ENCODE data around the gene PICK1.

The PICK1 gene

GRCh38 chr22:38089474-38089851 lies 32.3 kb downstream of the PICK1 start:
- no peak for TF ChIP-seq CTCF (IDR thresholded peaks at IDR 0.05; ENCODE audit: control extremely low read depth, extremely low read depth, low read depth, missing control alignments)
- POLR2A ChIA-PET = no interaction called here
- CTCF ChIA-PET = interaction anchor here (1.1 to 1.3 kb wide), 2 partner anchors 10 to 25 kb away, joined by 4 read pairs; no protein-coding TSS in a partner anchor
- DNase-seq (ENCODE audit: extremely low spot score) = no peak

GRCh38 chr22:38097058-38097457 lies 39.9 kb downstream of the PICK1 start:
- TF ChIP-seq CTCF (IDR thresholded peaks at IDR 0.05; ENCODE audit: control extremely low read depth, extremely low read depth, low read depth, missing control alignments) = no peak
- CTCF ChIA-PET = interaction anchor here (4.2 kb wide), 1 partner anchor 17 kb away, joined by 15 read pairs; no protein-coding TSS in a partner anchor
- no peak for DNase-seq (ENCODE audit: extremely low spot score)
- POLR2A ChIA-PET = no interaction called here

DNA sequence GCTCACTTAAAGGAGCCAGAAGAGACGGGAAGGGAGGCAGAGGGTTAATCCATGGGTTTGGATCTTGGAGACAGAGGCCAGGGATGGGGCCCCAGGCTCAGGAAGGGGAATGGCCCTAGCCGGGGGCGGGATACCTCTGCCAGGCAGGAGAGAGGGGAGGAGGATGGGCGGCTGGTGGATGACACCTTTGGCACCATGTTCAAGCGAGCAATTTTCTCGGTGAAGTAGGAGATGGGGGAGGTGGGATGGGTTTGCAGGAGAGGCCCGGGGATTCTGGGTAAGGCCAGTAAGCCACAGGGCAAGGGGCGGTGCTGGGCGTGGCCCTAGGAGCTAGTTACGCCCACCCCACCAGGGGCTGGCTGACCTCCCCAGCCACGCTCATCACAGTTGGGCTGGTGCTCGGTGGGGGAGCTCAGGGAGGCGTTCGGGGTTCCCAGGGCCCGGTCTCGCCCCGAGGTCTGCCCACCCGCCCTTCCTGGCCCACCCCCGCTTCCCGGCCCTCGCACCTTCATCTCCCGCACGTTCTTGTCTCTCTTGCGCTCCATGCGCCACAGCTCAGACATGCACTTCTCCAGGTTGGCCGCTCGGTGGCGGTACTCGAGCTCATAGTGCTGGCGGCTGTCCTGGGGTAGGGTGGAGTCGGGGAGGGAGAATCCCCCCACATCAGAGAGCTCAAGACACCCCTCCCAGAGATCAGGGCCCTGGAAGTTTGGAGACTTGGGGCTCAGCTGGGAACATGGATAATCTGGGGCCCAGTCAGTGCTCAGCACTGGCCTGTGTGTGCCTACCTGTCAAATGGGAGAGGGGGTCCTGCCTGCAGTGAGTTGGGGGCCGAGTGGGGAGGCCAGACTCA lies 40.6 kb downstream of the PICK1 start:
- DNase-seq (ENCODE audit: extremely low spot score) = no peak
- no peak for TF ChIP-seq CTCF (IDR thresholded peaks at IDR 0.05; ENCODE audit: control extremely low read depth, extremely low read depth, low read depth, missing control alignments)
- ChIA-PET POLR2A (no interaction called here), CTCF (interaction anchor here (1.0 to 4.2 kb wide), 5 partner anchors 10 to 46 kb away, joined by 3 to 20 read pairs (median 6); no protein-coding TSS in a partner anchor)

DNA sequence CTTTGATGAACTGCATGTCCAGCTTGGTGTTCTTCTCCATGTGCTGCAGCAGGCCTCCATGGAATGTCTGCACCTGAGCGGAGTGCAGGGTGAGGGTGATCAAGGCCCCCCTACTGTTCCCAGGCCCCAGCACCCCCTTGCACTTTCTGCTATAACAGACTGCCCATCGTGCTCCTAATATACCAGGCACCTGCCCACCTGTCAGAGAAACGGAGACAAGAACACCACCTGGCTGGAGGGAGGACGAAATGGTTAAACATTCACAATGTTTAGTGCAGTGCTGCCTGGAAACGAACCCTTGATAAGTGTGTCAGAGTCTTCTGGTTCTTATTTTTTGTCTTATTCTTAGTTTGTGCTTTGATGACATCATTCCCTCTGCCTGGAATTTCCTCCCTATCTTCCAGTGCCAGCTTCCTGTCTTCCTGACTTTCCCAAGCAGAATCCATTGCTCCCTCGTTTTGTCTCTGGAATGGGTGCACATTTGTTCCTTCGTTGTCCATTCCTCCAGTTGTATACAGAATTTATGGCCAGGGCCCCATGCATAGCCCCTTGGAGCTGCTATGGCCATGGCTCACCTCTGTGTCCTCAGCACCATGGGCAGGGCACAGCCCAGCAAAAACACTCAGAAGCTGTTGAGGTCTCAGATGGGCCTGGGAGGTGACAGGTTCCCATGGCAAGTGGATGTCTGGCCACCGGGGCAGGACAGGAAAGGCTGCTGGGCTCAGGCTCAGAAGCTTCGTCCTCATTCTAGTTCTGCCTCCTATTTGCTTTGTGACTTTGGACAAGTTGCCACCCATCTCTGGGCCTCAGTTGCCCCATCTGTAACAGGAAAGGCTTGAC lies 41.4 kb downstream of the PICK1 start:
- POLR2A ChIA-PET = no interaction called here
- DNase-seq (ENCODE audit: extremely low spot score) = no peak
- CTCF ChIA-PET = interaction anchor here (0.6 to 3.5 kb wide), 7 partner anchors 9 to 48 kb away, joined by 3 to 20 read pairs (median 4); no protein-coding TSS in a partner anchor
- TF ChIP-seq CTCF (IDR thresholded peaks at IDR 0.05; ENCODE audit: control extremely low read depth, extremely low read depth, low read depth, missing control alignments) = no peak

- no peak for DNase-seq (ENCODE audit: extremely low spot score)
- ChIA-PET CTCF (interaction anchor here (1.1 kb wide), 1 partner anchor 12 kb away, joined by 3 read pairs; no protein-coding TSS in a partner anchor), POLR2A (no interaction called here)
- no peak for TF ChIP-seq CTCF (IDR thresholded peaks at IDR 0.05; ENCODE audit: control extremely low read depth, extremely low read depth, low read depth, missing control alignments)
These were observed 46.4 kb downstream of the PICK1 start for GRCh38 chr22:38103641-38104040.

DNA sequence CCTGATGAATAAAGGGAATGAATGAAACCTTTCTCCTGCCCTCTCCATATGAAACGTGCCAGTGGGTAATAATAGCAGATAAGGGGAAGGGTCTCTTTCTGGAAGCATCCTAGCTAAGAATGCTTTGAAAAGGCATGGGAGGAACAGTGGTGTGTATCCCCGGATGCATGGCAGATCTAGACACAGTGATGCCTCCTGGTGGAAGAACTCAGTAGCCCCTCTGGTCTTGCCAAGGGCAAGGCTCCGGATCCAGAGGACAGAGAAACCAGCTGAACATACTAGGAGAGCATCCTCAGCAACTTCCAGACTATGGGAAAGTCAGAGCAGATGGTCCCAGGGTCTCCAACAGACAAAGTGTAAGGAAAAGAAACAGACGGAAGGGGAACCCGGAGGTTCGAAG lies 46.9 kb downstream of the PICK1 start:
- ChIA-PET POLR2A (no interaction called here), CTCF (interaction anchor here (1.1 kb wide), 1 partner anchor 12 kb away, joined by 3 read pairs; no protein-coding TSS in a partner anchor)
- DNase-seq (ENCODE audit: extremely low spot score) = no peak
- no peak for TF ChIP-seq CTCF (IDR thresholded peaks at IDR 0.05; ENCODE audit: control extremely low read depth, extremely low read depth, low read depth, missing control alignments)
